ENCODE measurements around the gene PNMA5. TPM values are rescaled to one million over a fixed set of nuclear protein-coding genes. Genes with fewer than 3 reads are reported as not detected.
"Not testable (repeated sequence)": the region's sequence is repeated elsewhere in the genome, so short reads cannot be mapped to it uniquely, and the experiment has no call there.

PNMA5 gene
- total RNA-seq, 4 donors from 2014 or later: not detected

- Histone ChIP-seq H3K4me1 (no peaks in the 10 kb centered on the region), H3K36me3 (no peaks in the 10 kb centered on the region), H3K27me3 (no peaks in the 10 kb centered on the region), H3K4me3 (no peak overlapping the region), H3K27ac (no peak overlapping the region), H3K9me3 (no peaks in the 10 kb centered on the region)
- TF ChIP-seq POLR2A (IDR thresholded peaks at IDR 0.05) (no peak), POLR2AphosphoS5 (IDR thresholded peaks at IDR 0.05) (no peak), EP300 (IDR thresholded peaks at IDR 0.05) (no peak), CTCF (IDR thresholded peaks at IDR 0.05) (no peak)
- no peak for DNase-seq (ENCODE audit: low spot score in 2 of 2)
- WGBS: 79% methylated on average over 4 of the region's 4 CpGs
Observed at GRCh38 chrX:152992115-152992514, 1.8 kb downstream of the PNMA5 start.

- 80% methylated on average over 5 of the region's 5 CpGs for WGBS
- no peaks in the 10 kb centered on the region for H3K9me3 ChIP-seq
- H3K36me3 ChIP-seq: no peaks in the 10 kb centered on the region
- H3K4me1 ChIP-seq: no peaks in the 10 kb centered on the region
- TF ChIP-seq POLR2A (IDR thresholded peaks at IDR 0.05) (no peak), CTCF (IDR thresholded peaks at IDR 0.05) (no peak), POLR2AphosphoS5 (IDR thresholded peaks at IDR 0.05) (no peak), EP300 (IDR thresholded peaks at IDR 0.05) (no peak)
- H3K27ac ChIP-seq: no peak overlapping the region
- no peak for DNase-seq (ENCODE audit: low spot score in 2 of 2)
- no peak overlapping the region for H3K4me3 ChIP-seq
- H3K27me3 ChIP-seq: no peaks in the 10 kb centered on the region
Observed at GRCh38 chrX:152991123-152991522, 2.8 kb downstream of the PNMA5 start.

GRCh38 chrX:152989292-152989658, 4.6 kb downstream of the PNMA5 start:
- H3K27ac ChIP-seq: no peak overlapping the region
- no peaks in the 10 kb centered on the region for H3K4me1 ChIP-seq
- DNase-seq (ENCODE audit: low spot score in 2 of 2): no peak
- H3K9me3 ChIP-seq: no peaks in the 10 kb centered on the region
- H3K27me3 ChIP-seq: no peaks in the 10 kb centered on the region
- no peaks in the 10 kb centered on the region for H3K36me3 ChIP-seq
- no peak overlapping the region for H3K4me3 ChIP-seq
- 76% methylated on average over 8 of the region's 8 CpGs for WGBS
- no peak for TF ChIP-seq POLR2AphosphoS5 (IDR thresholded peaks at IDR 0.05)
- no peak for TF ChIP-seq EP300 (IDR thresholded peaks at IDR 0.05)
- no peak for TF ChIP-seq POLR2A (IDR thresholded peaks at IDR 0.05)
- TF ChIP-seq CTCF (IDR thresholded peaks at IDR 0.05): no peak

- Histone ChIP-seq H3K4me3 (no peak overlapping the region), H3K36me3 (no peaks in the 10 kb centered on the region), H3K27me3 (no peaks in the 10 kb centered on the region), H3K4me1 (no peaks in the 10 kb centered on the region), H3K27ac (no peak overlapping the region), H3K9me3 (no peaks in the 10 kb centered on the region)
- WGBS: 71% methylated on average over 9 of the region's 9 CpGs
- no peak for TF ChIP-seq POLR2A (IDR thresholded peaks at IDR 0.05)
- no peak for TF ChIP-seq EP300 (IDR thresholded peaks at IDR 0.05)
- TF ChIP-seq POLR2AphosphoS5 (IDR thresholded peaks at IDR 0.05): no peak
- no peak for TF ChIP-seq CTCF (IDR thresholded peaks at IDR 0.05)
- DNase-seq (ENCODE audit: low spot score in 2 of 2): no peak
Observed at GRCh38 chrX:152988536-152989291, 5.2 kb downstream of the PNMA5 start.

GRCh38 chrX:152987801-152988200, 6.1 kb downstream of the PNMA5 start:
- no peak for DNase-seq (ENCODE audit: low spot score in 2 of 2)
- Histone ChIP-seq H3K4me1 (no peaks in the 10 kb centered on the region), H3K4me3 (no peak overlapping the region), H3K27ac (no peak overlapping the region), H3K36me3 (no peaks in the 10 kb centered on the region), H3K9me3 (no peaks in the 10 kb centered on the region), H3K27me3 (no peaks in the 10 kb centered on the region)
- TF ChIP-seq CTCF (IDR thresholded peaks at IDR 0.05) (no peak), EP300 (IDR thresholded peaks at IDR 0.05) (no peak), POLR2AphosphoS5 (IDR thresholded peaks at IDR 0.05) (no peak), POLR2A (IDR thresholded peaks at IDR 0.05) (no peak)
- no CpG with 5 or more reads among the region's 8 CpGs for whole genome bisulfite sequencing

- not testable (repeated sequence) for DNase-seq (ENCODE audit: low spot score in 2 of 2); H3K27ac ChIP-seq; H3K27me3 ChIP-seq; H3K4me1 ChIP-seq; H3K4me3 ChIP-seq; H3K9me3 ChIP-seq; H3K36me3 ChIP-seq
- WGBS: no CpG with 5 or more reads among the region's 10 CpGs
Observed at GRCh38 chrX:152987156-152987555, 6.8 kb downstream of the PNMA5 start.

- DNase-seq (ENCODE audit: low spot score in 2 of 2); H3K27ac ChIP-seq; H3K36me3 ChIP-seq; H3K4me3 ChIP-seq; H3K9me3 ChIP-seq; H3K4me1 ChIP-seq; H3K27me3 ChIP-seq: not testable (repeated sequence)
- WGBS: no CpG with 5 or more reads among the region's 4 CpGs
Observed at GRCh38 chrX:152985383-152985782, 8.5 kb downstream of the PNMA5 start.

Measured in suprapubic skin (tissue), 4 donors.